ENCODE results near the gene KLK15.
"Not testable (repeated sequence)": the region's sequence is repeated elsewhere in the genome, so short reads cannot be mapped to it uniquely, and the experiment has no call there.

Gene KLK15

DNA sequence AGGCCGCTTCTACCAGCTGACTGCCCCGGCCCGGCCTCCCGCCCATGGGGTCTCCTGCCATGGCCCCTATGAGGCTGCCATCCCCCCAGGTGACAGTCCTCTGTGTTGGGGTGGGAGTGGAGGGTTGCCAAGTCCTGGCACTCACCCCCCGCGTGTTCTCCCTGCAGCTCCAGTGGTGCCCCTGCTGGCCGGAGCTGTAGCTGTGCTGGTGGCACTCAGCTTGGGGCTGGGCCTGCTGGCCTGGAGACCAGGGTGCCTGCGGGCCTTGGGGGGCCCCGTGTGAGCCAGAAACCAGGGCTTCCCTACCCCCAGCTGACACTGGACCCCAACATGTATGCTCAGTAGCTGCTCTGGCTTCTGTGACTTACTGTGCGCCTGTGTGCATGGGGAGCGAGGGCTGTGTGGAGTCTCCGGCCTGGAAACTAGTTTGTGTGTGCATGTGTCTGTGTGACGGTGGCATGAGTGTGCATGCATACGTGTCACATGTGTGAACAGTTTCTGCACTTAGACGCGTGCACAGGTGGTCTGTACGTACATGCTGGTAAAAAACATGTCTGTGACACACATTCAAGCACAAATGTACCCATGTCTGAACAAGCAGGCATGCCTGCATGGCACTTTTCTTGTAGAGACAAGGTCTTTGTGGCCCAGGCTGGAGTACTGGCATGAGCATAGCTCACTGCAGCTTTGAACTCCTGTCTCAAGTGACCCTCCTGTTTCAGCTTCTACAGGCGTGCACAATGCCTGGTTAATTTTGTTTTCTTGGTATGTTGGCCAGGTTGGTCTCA is 38.3 kb downstream of the KLK15 start:
- DNase-seq: no peak

DNA sequence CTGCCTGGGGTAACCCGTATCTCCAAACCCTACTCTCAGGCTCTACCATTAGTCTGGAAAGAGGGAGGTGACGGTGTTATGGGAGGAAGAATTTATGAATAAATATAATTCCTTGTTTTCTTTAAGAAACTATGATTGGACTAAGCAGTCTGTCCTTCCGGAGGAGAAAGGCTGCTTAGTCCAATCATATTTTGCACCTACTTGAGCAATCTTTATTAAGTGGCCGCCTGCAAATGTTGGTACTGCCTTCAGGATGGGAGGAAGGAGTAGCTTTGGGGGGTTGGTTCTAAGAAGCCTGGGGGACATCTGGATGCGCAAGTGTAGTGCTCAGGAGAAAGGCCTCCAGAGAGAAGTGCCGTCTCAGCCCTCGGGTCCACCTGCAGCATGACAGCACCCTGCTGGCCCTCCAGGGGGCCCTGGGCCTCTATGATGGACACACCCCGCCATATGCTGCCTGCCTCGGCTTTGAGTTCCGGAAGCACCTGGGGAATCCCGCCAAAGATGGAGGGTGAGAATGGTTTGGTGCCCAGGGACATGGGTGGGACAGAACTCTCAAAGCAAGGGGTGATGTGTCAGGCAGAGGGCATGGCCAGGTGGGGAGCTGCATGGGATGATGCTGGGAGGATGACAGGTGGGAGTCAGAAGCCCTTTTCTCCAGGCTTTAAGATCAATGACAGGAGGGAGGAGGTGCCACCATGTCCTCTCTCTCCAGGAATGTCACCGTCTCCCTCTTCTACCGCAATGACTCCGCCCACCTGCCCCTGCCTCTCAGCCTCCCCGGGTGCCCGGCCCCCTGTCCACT is 39.1 kb downstream of the KLK15 start:
- DNase-seq: no peak

DNA sequence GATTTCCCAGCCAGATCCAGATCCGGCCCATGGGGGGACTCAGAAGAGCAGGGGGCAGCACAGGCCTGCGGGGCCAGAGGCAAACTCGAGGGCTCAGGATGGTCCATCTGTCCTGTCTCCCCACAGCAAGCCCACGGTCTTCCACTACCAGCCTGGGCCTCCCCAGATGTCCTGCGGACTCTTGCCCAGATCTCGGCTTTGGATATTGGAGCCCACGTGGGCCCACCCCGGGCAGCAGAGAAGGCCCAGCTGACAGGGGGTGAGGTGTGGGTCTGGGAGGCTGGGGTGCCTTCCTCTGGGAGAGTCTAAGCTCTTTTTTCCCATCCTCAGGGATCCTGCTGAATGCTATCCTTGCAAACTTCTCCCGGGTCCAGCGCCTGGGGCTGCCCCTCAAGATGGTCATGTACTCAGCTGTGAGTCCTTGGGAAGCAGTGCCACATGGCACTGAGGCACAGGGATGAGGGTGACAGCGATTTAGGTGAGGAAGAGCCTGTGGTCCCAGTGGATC is 39.8 kb downstream of the KLK15 start:
- DNase-seq: no peak

DNA sequence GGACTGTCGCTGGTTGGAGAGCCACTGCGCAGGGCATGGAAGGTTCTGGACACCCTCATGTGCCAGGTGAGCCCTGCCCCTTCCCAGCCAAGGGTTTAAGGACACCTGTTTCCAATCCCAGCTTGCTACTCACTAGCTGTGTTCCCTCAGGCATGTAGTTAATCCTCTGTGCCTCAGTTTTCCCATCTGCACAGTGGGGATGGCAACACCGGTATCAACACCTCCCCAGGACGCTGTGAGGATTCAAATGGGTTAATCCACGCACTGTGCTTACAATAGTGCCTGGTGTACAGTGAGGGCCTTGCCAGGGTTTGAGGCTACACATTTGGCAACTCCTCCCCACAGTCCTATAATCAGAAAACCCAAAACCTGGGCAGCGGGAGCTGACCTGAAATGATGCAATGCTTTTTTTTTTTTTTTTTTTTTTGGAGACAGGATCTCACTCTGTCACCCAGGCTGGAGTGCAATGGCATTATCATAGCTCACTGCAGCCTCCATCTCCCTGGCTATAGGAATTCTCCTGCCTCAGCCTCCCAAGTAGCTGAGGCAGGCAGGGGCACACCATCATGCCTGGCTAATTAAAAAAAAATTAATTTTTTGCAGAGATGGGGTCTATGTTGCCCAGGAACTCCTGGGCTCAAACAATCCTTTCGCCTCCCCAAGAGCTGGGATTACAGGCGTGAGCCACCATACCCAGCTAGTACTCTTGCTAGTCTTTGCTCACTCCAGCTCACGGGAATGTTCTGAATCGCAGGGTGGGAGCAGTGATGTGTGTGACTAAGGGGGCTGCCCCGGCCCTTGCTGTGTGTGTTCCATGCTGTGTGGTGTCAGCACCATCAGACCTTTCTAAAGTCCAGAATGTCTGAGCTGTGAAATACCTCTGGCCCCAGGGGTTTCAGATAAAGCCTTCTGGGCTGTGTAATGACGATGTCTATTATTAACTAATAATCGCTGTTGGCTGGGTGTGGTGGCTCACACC is 40.8 kb downstream of the KLK15 start:
- no peak for DNase-seq

DNA sequence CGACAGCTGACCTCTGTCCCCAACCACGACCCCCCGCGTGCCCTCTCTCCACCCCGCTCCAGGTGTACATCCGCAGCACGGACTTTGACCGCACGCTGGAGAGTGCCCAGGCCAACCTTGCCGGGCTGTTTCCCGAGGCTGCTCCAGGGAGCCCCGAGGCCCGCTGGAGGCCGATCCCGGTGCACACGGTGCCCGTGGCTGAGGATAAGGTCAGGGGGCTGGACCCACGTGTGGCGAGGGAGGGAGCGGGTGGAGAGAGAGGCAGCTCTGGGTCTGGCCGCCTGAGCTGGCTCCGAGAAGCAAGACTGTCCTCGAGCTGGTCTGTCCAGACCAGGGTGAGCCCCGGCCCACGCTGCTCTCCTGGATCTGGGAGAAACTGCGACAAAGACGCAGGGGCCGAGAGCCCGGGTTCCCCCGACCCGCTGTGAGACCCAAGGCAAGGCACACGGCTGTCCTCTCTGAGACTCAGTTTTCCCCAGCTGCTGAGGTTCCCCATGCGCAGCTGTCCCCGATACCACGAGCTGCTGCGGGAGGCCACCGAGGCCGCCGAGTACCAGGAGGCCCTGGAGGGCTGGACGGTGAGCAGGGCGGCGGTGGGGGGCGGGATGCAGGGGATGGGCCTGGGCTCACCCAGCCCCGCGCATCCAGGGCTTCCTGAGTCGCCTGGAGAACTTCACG is 41.6 kb downstream of the KLK15 start:
- DNase-seq: no peak

DNA sequence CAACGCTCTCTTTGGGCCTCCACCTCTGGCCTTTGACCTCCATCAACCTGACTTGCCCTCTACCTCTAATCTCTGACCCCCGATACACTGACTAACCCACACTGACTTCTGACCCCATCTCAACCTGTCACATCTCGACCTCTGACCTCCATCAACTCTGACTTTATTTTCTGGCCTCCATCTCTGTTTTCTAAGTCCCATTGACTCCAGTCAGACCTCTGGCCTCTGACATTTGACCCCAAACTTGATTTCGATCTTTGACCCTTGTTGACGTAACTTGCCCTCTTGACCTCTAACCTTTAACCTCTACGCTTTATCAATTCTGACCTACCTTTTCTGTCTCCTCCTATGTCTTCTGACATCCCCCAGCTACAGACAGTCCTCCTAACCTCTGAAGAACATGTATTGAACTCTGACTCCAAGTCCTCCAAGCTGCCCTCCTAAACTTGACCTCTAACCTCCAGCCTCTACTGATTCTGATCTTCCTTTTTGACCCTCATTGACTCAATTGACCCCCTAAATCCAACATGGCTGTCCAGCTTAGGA is 42.4 kb downstream of the KLK15 start:
- no peak for DNase-seq

DNA sequence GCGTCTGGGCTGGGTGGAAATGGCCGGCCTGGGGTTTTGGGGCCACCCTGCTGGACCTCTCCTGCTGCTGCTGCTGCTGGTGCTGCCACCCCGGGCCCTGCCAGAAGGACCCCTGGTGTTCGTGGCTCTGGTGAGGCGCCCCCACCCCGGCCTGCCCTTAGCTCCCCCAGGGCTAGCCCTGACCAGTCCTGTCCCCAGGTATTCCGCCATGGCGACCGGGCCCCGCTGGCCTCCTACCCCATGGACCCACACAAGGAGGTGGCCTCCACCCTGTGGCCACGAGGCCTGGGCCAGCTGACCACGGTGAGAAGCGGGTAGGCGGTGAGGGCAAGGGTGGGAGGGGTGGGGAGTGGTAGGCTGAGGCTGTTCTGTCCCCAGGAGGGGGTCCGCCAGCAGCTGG is 43.0 kb downstream of the KLK15 start, which contains the start of gene ACP4:
Gene ACP4, plus strand, starts transcription at position 20 of the 400 bp plus-strand sequence. Its CDS starts 0 bp downstream, at position 20.
- no peak for DNase-seq

DNA sequence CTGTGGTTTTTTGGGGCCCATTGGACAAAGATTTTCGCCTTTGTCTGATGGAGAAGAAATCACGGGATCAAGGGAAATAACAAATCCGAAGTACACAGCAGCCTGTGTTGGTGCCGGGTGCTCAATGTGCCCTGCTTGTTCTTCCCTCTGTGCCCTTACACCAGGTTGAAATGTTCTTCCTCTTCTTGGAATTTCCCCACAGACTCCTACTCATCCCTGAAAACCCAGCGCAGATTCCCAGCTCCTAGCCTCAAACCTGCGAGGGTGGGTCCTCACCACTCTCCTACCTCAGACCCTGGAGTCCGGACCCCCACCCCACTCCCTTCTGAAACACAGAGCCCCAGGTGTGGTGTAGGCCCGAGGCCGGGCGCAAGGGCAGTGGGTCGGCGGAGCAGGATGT is 48.0 kb downstream of the KLK15 start:
- no peak for DNase-seq

DNA sequence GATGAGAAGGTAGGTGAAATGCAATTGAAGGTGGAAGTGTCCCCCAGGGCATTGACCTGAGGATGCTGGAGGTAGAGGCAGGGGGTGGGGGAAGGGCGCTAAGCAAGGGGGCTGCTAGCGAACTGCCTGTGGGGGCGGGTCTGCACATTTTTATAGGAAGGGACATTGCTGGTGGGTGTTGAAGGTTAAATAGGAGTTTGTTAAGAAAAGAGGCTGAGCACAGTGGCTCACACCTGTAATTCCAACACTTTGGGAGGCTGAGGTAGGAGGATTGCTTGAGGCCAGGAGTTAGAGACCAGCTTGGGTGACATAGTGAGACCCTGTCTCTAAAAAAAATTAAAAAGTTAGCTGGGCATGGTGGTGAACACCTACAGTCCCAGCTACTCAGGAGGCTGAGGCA is 48.7 kb downstream of the KLK15 start:
- DNase-seq: no peak

DNA sequence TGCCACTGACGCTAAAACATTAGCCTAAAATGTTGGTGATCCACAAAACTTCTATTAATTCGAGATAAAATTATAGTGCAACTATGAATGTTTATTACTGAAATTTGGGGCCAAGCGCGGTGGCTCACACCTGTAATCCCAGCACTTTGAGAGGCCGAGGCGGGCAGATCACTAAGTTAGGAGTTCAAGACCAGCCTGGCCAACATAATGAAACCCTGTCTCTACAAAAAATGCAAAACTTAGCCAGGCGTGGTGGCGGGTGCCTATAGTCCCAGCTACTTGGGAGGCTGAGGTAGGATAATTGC is 49.6 kb downstream of the KLK15 start:
- not testable (repeated sequence) for DNase-seq

DNA sequence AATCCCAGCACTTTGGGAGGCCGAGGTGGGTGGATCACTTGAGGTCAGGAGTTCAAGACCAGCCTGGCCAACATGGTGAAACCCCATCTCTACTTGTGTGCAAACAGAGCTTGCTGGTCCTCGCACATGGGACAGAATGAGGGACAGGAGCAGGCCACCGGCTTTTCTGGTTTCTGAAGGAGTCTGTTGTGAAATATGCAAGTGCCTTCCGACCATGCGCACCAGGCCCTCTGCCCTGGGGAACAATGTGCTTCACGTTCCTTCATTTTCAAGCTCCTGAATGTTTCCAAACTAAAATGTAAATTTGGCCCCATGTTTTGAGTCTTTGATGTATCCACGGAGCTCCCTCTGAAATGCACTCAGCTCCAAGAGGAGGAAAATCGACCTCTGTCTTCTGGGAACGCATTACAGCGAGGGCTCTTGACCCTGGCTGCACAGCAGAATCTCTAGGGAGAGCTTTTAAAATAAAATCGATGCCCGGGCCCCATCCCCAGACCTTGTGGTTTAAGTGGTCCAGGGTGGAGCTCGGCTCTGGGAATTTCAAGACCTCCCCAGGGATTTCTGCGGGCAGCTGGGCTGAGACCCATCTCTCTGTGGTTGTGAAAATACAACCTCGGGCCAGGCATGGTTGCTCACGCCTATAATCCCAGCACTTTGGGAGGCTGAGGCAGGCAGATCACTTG is 52.5 kb downstream of the KLK15 start:
- DNase-seq: peak; percentile 65

DNA sequence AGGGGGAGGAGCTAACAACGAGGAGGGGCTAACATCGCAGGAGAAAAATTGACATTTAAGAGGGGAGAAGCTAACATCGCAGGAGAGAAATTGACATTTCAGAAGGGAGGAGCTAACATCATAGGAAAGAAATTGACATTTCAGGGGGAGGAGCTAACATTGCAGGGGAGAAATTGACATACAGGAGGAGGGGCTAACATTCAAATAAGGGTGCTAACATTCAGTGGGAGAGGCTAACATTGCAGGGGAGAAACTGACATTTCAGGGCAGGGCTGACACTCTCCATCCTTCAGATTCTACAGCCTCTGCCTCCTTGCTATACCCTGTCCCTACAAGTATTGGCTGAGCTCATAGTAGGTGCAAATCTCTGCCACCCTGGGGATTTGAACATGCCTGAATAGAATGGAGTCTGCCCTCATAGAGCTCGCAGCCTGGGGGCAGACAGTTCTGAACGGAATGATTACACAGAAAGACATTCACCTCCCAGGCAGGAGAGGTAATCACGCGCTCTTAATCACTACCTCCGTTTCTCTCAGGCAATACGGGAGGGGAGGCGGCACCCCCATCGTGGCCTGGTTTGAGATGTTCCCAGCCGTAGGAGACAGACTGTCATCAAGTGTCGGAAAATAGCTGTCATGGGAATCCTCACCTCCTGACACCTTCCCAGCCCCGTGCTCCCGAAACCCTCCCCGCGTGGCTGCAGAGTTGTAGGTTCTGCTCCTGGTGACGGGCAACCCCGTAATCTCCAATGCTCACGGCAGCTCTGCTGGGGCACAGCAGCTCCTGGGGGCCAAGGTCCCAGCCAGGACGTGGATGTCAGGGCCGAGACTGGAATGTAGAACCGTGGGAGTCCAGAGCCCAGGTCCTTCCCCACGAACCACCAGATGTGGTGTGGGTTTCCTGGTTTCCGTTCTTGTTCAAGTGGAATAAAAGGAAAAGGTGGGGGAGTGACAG is 53.6 kb downstream of the KLK15 start:
- DNase-seq: no peak

DNA sequence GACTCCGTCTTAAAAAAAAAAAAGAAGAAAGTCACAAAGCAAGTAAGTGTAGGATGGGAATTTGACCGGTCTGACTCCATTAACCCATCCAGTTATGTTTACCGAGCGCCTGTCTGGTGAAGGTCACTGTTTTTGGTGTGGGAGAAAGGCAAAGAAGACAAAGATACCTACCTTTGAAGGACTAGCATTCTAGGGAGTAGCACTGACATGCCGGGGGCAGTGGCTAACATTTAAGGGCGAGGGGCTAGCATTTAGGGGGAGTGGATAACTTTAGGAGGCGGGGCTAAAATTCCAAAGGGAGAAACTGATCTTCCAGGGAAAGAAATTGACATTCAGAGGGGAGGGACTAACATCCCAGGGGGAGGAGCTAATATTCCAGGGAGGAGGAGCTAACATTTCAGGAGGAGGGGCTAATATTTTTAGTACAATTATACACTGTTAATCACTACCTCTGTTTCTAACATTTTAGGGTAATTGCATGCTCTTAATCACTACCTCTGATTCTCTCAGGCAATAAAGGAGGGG is 54.4 kb downstream of the KLK15 start:
- DNase-seq: no peak

DNA sequence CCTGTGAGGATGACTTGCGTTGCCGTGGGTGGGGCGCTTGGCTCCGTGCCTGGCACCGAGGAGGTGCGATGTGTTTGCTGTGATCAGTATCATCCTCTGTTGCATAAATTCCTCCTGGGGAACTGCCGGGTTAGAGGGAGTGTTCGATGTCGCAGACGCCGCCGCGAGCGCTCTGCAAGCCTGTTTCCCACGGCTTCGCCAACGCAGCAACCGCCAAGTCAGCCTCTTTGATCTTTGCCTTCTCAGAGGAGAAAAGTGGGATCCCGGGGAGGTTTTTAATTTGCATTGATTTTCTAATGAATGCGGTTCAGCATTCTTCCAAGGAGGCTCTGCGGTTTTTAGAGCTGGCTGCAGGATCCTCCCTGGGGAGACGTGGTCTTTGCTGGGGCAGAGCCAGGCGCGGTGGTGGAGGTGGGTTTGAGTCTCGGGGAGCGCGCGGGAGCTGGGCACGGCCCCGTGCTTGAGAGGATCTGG is 55.5 kb downstream of the KLK15 start:
- DNase-seq: peak; percentile 60

DNA sequence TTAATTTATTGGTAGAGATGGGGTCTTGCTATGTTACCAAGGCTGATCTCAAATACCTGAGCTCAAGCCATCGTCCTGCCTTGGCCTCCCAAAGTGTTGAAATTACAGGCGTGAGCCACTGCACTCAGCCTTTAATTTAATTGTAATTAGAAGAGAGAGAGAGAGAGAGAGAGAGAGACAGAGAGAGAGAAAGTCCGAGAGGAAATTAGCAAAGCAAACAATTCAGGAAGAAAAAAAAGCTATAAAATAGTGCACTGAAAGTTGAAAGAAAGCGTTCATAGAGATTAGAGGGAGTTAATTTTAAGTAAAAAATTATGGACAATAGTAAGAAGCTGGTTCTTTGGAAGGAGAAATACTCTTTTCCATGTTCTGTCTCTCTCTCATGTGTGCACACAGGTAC is 56.1 kb downstream of the KLK15 start:
- no peak for DNase-seq

DNA sequence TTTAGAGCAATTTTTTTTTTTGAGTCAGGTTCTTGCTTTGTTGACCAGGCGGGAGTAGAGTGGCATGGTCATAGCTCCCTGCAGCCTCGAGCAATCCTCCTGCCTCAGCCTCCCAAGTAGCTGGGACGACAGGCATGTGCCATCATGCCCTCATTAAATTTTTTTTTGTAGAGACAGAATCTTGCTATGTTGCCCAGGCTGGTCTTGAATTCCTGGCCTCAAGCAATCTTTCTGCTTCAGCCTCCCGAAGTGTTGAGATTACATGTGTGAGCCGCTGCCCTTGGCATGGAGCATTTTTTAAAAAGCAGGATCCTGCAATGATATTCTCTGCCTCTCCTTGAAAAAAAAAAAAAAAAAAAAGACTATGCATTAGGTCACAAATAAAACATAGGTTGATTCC is 57.2 kb downstream of the KLK15 start:
- no peak for DNase-seq
